Endothelial cell of umbilical vein (primary cell): ENCODE results near the gene TPD52L2. TPM values are rescaled to one million over a fixed set of nuclear protein-coding genes. Genes with fewer than 3 reads are reported as not detected.
A peak's percentile ranks its signal among the peaks of the same experiment; 100 is the strongest.

Experiments used
- BruUV-seq: library from RNA; stranded (reverse); fragments of 400-500 nt; replicated peaks from 2 replicates; lab custom pipeline; 2021; lab: Mats Ljungman, UMichigan
- CTCF ChIA-PET: fragments of 300-600, 350-600 bp; sonication (Branson Sonifier 250); formaldehyde crosslinking; loops from one replicate; lab custom pipeline; 2021; ENCODE audit warnings: antibody characterized with exemption, inconsistent platforms; lab: Charles Lee
- POLR2A ChIA-PET: fragments of 300-600, 350-600 bp; sonication (Branson Sonifier 250); formaldehyde crosslinking; loops from one replicate; lab custom pipeline; 2021; ENCODE audit warnings: antibody characterized with exemption, inconsistent platforms; lab: Charles Lee
- DNase-seq: peaks from one replicate; pipeline ENCODE4 v3.0.0-alpha.2; 2011; ENCODE audit warnings: low read depth, low spot score
- FAIRE-seq: peaks from 2 replicates; lab custom pipeline; 2011; peaks lifted over from hg19 to GRCh38; lab: Jason Lieb, UNC
- H2AFZ ChIP-seq: 2 replicates; pipeline ENCODE4 v1.6.0; 2012; ENCODE audit warnings: low read depth, low read length, control low read depth, inconsistent platforms
- H3K27ac ChIP-seq: 2 replicates; pipeline ENCODE4 v1.5.1; 2011; ENCODE audit warnings: low read depth, mild to moderate bottlenecking, control low read depth, low read length, moderate library complexity; ENCODE audit not compliant: insufficient read depth
- H3K27me3 ChIP-seq, 2 experiments: 2 replicates each; pipeline versions ENCODE4 v1.6.0 to v1.6.1; 2011; ENCODE audit warnings: low read length in 2 of 2, mixed read lengths in 1 of 2; ENCODE audit not compliant: control insufficient read depth in 2 of 2, insufficient read depth in 2 of 2
- H3K36me3 ChIP-seq, 2 experiments: 2 replicates in 1 of 2; 3 replicates in 1 of 2; pipeline ENCODE4 v1.5.1; 2011; ENCODE audit warnings: low read length in 2 of 2, mild to moderate bottlenecking in 1 of 2, moderate library complexity in 1 of 2; ENCODE audit not compliant: control insufficient read depth in 2 of 2, insufficient read depth in 2 of 2; ENCODE audit errors: extremely low read depth in 1 of 2
- H3K4me1 ChIP-seq: 3 replicates; pipeline ENCODE4 v1.5.1; 2011; ENCODE audit warnings: mild to moderate bottlenecking, low read length; ENCODE audit not compliant: control insufficient read depth, insufficient read depth; ENCODE audit errors: extremely low read depth
- H3K4me2 ChIP-seq: 2 replicates; pipeline ENCODE4 v1.6.1; 2011; ENCODE audit warnings: low read length, control low read depth, mixed read lengths; ENCODE audit not compliant: insufficient read depth
- H3K4me3 ChIP-seq, 3 experiments: fragments of 200-600 bp in 1 of 3; sonication (generic), shearing (Covaris generic) in 1 of 3; replicated peaks in 1 of 3; 2 replicates each; pipeline ENCODE4 v1.5.1; 2011 to 2016; ENCODE audit warnings: control low read depth in 3 of 3, low read length in 3 of 3, mild to moderate bottlenecking in 2 of 3, inconsistent platforms in 1 of 3, low read depth in 1 of 3, moderate library complexity in 1 of 3; ENCODE audit not compliant: insufficient read depth in 1 of 3
- H3K79me2 ChIP-seq: 2 replicates; pipeline ENCODE4 v1.6.0; 2012; ENCODE audit warnings: low read length, inconsistent platforms; ENCODE audit not compliant: control insufficient read depth, insufficient read depth
- H3K9ac ChIP-seq: replicated peaks from 2 replicates; pipeline ENCODE3; 2011; ENCODE audit warnings: low read length, control low read depth; ENCODE audit not compliant: insufficient read depth; ENCODE audit errors: extremely low read depth
- H3K9me1 ChIP-seq: replicated peaks from 3 replicates; pipeline ENCODE4 v1.6.0; 2011; ENCODE audit warnings: mild to moderate bottlenecking, low read length; ENCODE audit not compliant: control insufficient read depth, insufficient read depth; ENCODE audit errors: extremely low read depth
- H3K9me3 ChIP-seq: replicated peaks from 2 replicates; pipeline ENCODE4 v1.5.1; 2012; ENCODE audit warnings: low read length, inconsistent platforms; ENCODE audit not compliant: control insufficient read depth, insufficient read depth
- H4K20me1 ChIP-seq: replicated peaks from 2 replicates; pipeline ENCODE3; 2011; ENCODE audit warnings: mild to moderate bottlenecking, low read length; ENCODE audit not compliant: control insufficient read depth, insufficient read depth; ENCODE audit errors: extremely low read depth
- CTCF ChIP-seq, 2 donors: IDR thresholded peaks; 1 replicate in 1 of 2; 2 replicates in 1 of 2; pipeline ENCODE4 v1.5.1; 2011; ENCODE audit warnings: low read length in 2 of 2, mild to moderate bottlenecking in 2 of 2, moderate library complexity in 2 of 2, control low read depth in 1 of 2, inconsistent platforms in 1 of 2, low read depth in 1 of 2; ENCODE audit not compliant: insufficient read depth in 1 of 2; ENCODE audit errors: extremely low read depth in 1 of 2
- EZH2 ChIP-seq: IDR thresholded peaks from 2 replicates; pipeline ENCODE4 v1.6.1; 2012; ENCODE audit warnings: borderline replicate concordance, low read depth, mild to moderate bottlenecking, moderate library complexity, low read length, inconsistent platforms; ENCODE audit not compliant: severe bottlenecking
- FOS ChIP-seq: IDR thresholded peaks from 2 replicates; pipeline ENCODE4 v1.6.1; 2011; ENCODE audit warnings: mild to moderate bottlenecking, low read length, moderate library complexity, borderline replicate concordance; ENCODE audit not compliant: insufficient read depth
- GATA2 ChIP-seq: IDR thresholded peaks from 2 replicates; pipeline ENCODE4 v1.7.0; 2011; ENCODE audit warnings: low read depth, mild to moderate bottlenecking, moderate library complexity, mixed read lengths, low read length; ENCODE audit not compliant: insufficient read length, insufficient read depth
- JUN ChIP-seq: IDR thresholded peaks from 2 replicates; pipeline ENCODE4 v1.6.1; 2011; ENCODE audit warnings: borderline replicate concordance, low read depth; ENCODE audit not compliant: insufficient read length, insufficient read depth
- MAX ChIP-seq: IDR thresholded peaks from 2 replicates; pipeline ENCODE4 v1.6.1; 2011; ENCODE audit not compliant: insufficient read depth, insufficient read length
- MYC ChIP-seq: IDR thresholded peaks from one replicate; pipeline ENCODE4 v1.6.1; 2011; ENCODE audit warnings: mild to moderate bottlenecking, low read depth, low read length
- POLR2A ChIP-seq: IDR thresholded peaks from 2 replicates; pipeline ENCODE4 v1.6.1; 2012; ENCODE audit warnings: low read depth, mild to moderate bottlenecking, control low read depth, low read length
- POLR2AphosphoS5 ChIP-seq: IDR thresholded peaks from 2 replicates; pipeline ENCODE4 v1.6.1; 2012; ENCODE audit warnings: low read depth, mild to moderate bottlenecking, control low read depth, low read length, moderate library complexity; ENCODE audit not compliant: insufficient read depth
- dilution Hi-C: fragments of 300-500 bp; cut with MboI; formaldehyde crosslinking; loops from one replicate; pipeline ENCODE4 v1.15.0; 2019; ENCODE audit warnings: low sequenced_read_pairs; ENCODE audit not compliant: extremely low pct_ligation_motif_present
- intact Hi-C: fragments of 100-400 bp; cut with micrococcal nuclease; formaldehyde crosslinking; loops from one replicate; pipeline ENCODE4 v1.10.0; 2022
- polyA plus RNA-seq, 4 experiments: library from polyadenylated mRNA; depleted of rRNA in 3 of 4; stranded (reverse) in 3 of 4; unstranded in 1 of 4; fragments of >200 nt; gene quantifications; 2 replicates each; pipeline versions ENCODE4 v1.2.1 to v1.2.3, GENCODE V29; 2011 to 2012; ENCODE audit warnings: missing spikeins in 1 of 4
- total RNA-seq: library from RNA; stranded (reverse); gene quantifications from 2 replicates; pipeline ENCODE4 v1.2.3, GENCODE V29; 2021

TPD52L2 gene
- total and polyA plus RNA-seq, 2 donors (not counting 3 experiments of a cell fraction or from before 2014, with no cell fraction given), result 123 to 142 TPM

DNA sequence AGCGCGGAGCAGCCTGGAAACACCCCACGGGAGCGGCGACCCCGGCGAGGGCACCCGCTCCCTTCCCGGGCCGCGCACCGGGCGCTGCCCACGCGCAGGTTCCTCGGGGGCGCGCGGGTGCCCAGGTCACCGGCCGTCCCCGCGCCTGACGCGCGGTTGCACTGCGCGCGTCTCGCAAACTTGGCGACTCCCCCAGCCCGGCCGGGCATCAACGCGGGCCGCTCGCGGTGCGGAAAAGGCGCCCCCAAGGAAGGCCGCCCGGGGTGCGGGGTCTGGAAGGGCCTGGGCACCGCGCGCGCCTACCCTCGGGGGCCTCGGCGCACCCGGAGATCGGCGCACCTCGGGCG, 33.5 kb upstream of the TPD52L2 start:
- POLR2A ChIA-PET, result no interaction called here
- Histone ChIP-seq H3K9me3 (no peaks in the 10 kb centered on the region), H3K4me3 (peak overlapping the region in 2 of 3 experiments; percentile 9 to 36)

More for the DNA sequence above, 33.5 kb upstream of the TPD52L2 start:
- peak overlapping the region; percentile 47 for H2AFZ ChIP-seq
- FAIRE-seq, result no peak
- TF ChIP-seq POLR2AphosphoS5 (no peak), EZH2 (no peak), JUN (no peak), MAX (no peak), MYC (no peak), GATA2 (no peak), CTCF (IDR thresholded peaks at IDR 0.05; ENCODE audit: extremely low read depth in 1 of 2, insufficient read depth in 1 of 2, low read depth in 1 of 2, low read length in 2 of 2) (no peak), FOS (no peak), POLR2A (no peak)
- no peaks in the 10 kb centered on the region for H3K9me1 ChIP-seq
- CTCF ChIA-PET, result interaction anchor here (1.2 kb wide), 1 partner anchor 15 kb away, joined by 3 read pairs; no protein-coding TSS in a partner anchor
- no TSS peak for BruUV-seq
- H3K4me1 ChIP-seq, result peaks cover 7% of the 10 kb centered on the region
- no peaks in the 10 kb centered on the region for H3K36me3 ChIP-seq
- H4K20me1 ChIP-seq, result no peaks in the 10 kb centered on the region
- peak overlapping the region; percentile 21 for H3K4me2 ChIP-seq
- intact Hi-C loops, result no loop called here
- no peaks in the 10 kb centered on the region for H3K79me2 ChIP-seq
- dilution Hi-C loops, result no loop called here
- H3K27me3 ChIP-seq, result peaks cover 18 to 32% of the 10 kb centered on the region in 2 experiments
- DNase-seq, result no peak
- H3K27ac ChIP-seq, result no peak overlapping the region
- H3K9ac ChIP-seq, result no peak overlapping the region
